ENCODE data around the gene LCE1C.

The LCE1C gene

GRCh38 chr1:152806576-152806975, at the start of gene LCE1C:
Gene LCE1C, minus strand, starts transcription at chr1:152806651. Its CDS starts 1,173 bp downstream, at chr1:152805478.
- H3K9me3 ChIP-seq (ENCODE audit: control insufficient read depth, insufficient read depth, low read length) = no peaks in the 10 kb centered on the region
- H3K36me3 ChIP-seq (ENCODE audit: insufficient read depth, low read length) = no peaks in the 10 kb centered on the region
- H3K4me1 ChIP-seq (ENCODE audit: insufficient read depth, low read length) = no peaks in the 10 kb centered on the region
- no peak within 1 kb of the TSS for H3K9ac ChIP-seq (ENCODE audit: low read depth, low read length)

- Histone ChIP-seq H3K36me3 (ENCODE audit: insufficient read depth, low read length) (no peaks in the 10 kb centered on the region), H3K9me3 (ENCODE audit: control insufficient read depth, insufficient read depth, low read length) (no peaks in the 10 kb centered on the region), H3K9ac (ENCODE audit: low read depth, low read length) (no peak overlapping the region), H3K4me1 (ENCODE audit: insufficient read depth, low read length) (no peaks in the 10 kb centered on the region)
Observed at GRCh38 chr1:152855661-152856060, 49.2 kb upstream of the LCE1C start.

- Histone ChIP-seq H3K9ac (ENCODE audit: low read depth, low read length) (no peak within 1 kb of the TSS), H3K9me3 (ENCODE audit: control insufficient read depth, insufficient read depth, low read length) (no peaks in the 10 kb centered on the region), H3K4me1 (ENCODE audit: insufficient read depth, low read length) (no peaks in the 10 kb centered on the region), H3K36me3 (ENCODE audit: insufficient read depth, low read length) (no peaks in the 10 kb centered on the region)
Observed at GRCh38 chr1:152842556-152842955, 36.1 kb upstream of the LCE1C start, which contains the start of gene LCE6A. Gene LCE6A, plus strand, starts transcription at chr1:152842856. Its CDS starts 665 bp downstream, at chr1:152843521.

GRCh38 chr1:152836870-152837269, 30.4 kb upstream of the LCE1C start:
- Histone ChIP-seq H3K4me1 (ENCODE audit: insufficient read depth, low read length) (no peaks in the 10 kb centered on the region), H3K9me3 (ENCODE audit: control insufficient read depth, insufficient read depth, low read length) (no peaks in the 10 kb centered on the region), H3K36me3 (ENCODE audit: insufficient read depth, low read length) (no peaks in the 10 kb centered on the region), H3K9ac (ENCODE audit: low read depth, low read length) (no peak overlapping the region)

GRCh38 chr1:152827173-152827572, 20.7 kb upstream of the LCE1C start, which contains the start of gene LCE1A:
Gene LCE1A, plus strand, starts transcription at chr1:152827473. Its CDS starts 0 bp downstream, at chr1:152827473.
- Histone ChIP-seq H3K36me3 (ENCODE audit: insufficient read depth, low read length) (no peaks in the 10 kb centered on the region), H3K4me1 (ENCODE audit: insufficient read depth, low read length) (no peaks in the 10 kb centered on the region), H3K9ac (ENCODE audit: low read depth, low read length) (no peak within 1 kb of the TSS), H3K9me3 (ENCODE audit: control insufficient read depth, insufficient read depth, low read length) (no peaks in the 10 kb centered on the region)

- no peaks in the 10 kb centered on the region for H3K36me3 ChIP-seq (ENCODE audit: insufficient read depth, low read length)
- H3K9me3 ChIP-seq (ENCODE audit: control insufficient read depth, insufficient read depth, low read length) = no peaks in the 10 kb centered on the region
- no peak overlapping the region for H3K9ac ChIP-seq (ENCODE audit: low read depth, low read length)
- no peaks in the 10 kb centered on the region for H3K4me1 ChIP-seq (ENCODE audit: insufficient read depth, low read length)
Observed at GRCh38 chr1:152824964-152825363, 18.5 kb upstream of the LCE1C start.

- Histone ChIP-seq H3K4me1 (ENCODE audit: insufficient read depth, low read length) (no peaks in the 10 kb centered on the region), H3K9me3 (ENCODE audit: control insufficient read depth, insufficient read depth, low read length) (no peaks in the 10 kb centered on the region), H3K9ac (ENCODE audit: low read depth, low read length) (no peak overlapping the region), H3K36me3 (ENCODE audit: insufficient read depth, low read length) (no peaks in the 10 kb centered on the region)
Observed at GRCh38 chr1:152823294-152823693, 16.8 kb upstream of the LCE1C start.

- Histone ChIP-seq H3K4me1 (ENCODE audit: insufficient read depth, low read length) (no peaks in the 10 kb centered on the region), H3K9me3 (ENCODE audit: control insufficient read depth, insufficient read depth, low read length) (no peaks in the 10 kb centered on the region), H3K9ac (ENCODE audit: low read depth, low read length) (no peak overlapping the region), H3K36me3 (ENCODE audit: insufficient read depth, low read length) (no peaks in the 10 kb centered on the region)
Observed at GRCh38 chr1:152817309-152817708, 10.9 kb upstream of the LCE1C start.

GRCh38 chr1:152811671-152812070, 5.2 kb upstream of the LCE1C start, which contains the start of gene LCE1B:
Gene LCE1B, plus strand, starts transcription at chr1:152811971. Its CDS starts 476 bp downstream, at chr1:152812447.
- Histone ChIP-seq H3K36me3 (ENCODE audit: insufficient read depth, low read length) (no peaks in the 10 kb centered on the region), H3K9me3 (ENCODE audit: control insufficient read depth, insufficient read depth, low read length) (no peaks in the 10 kb centered on the region), H3K9ac (ENCODE audit: low read depth, low read length) (no peak within 1 kb of the TSS), H3K4me1 (ENCODE audit: insufficient read depth, low read length) (no peaks in the 10 kb centered on the region)

GRCh38 chr1:152811050-152811449, 4.6 kb upstream of the LCE1C start:
- H3K9ac ChIP-seq (ENCODE audit: low read depth, low read length) = no peak overlapping the region
- H3K4me1 ChIP-seq (ENCODE audit: insufficient read depth, low read length) = no peaks in the 10 kb centered on the region
- H3K36me3 ChIP-seq (ENCODE audit: insufficient read depth, low read length) = no peaks in the 10 kb centered on the region
- no peaks in the 10 kb centered on the region for H3K9me3 ChIP-seq (ENCODE audit: control insufficient read depth, insufficient read depth, low read length)

GRCh38 chr1:152801333-152801732, 5.1 kb downstream of the LCE1C start:
- Histone ChIP-seq H3K9me3 (ENCODE audit: control insufficient read depth, insufficient read depth, low read length) (no peaks in the 10 kb centered on the region), H3K9ac (ENCODE audit: low read depth, low read length) (no peak overlapping the region), H3K4me1 (ENCODE audit: insufficient read depth, low read length) (no peaks in the 10 kb centered on the region), H3K36me3 (ENCODE audit: insufficient read depth, low read length) (no peaks in the 10 kb centered on the region)

GRCh38 chr1:152796421-152796820, 10.0 kb downstream of the LCE1C start, which contains the start of gene LCE1D:
Gene LCE1D, plus strand, starts transcription at chr1:152796721. Its CDS starts 1,074 bp downstream, at chr1:152797795.
- no peaks in the 10 kb centered on the region for H3K9me3 ChIP-seq (ENCODE audit: control insufficient read depth, insufficient read depth, low read length)
- no peaks in the 10 kb centered on the region for H3K4me1 ChIP-seq (ENCODE audit: insufficient read depth, low read length)
- H3K9ac ChIP-seq (ENCODE audit: low read depth, low read length) = no peak within 1 kb of the TSS
- H3K36me3 ChIP-seq (ENCODE audit: insufficient read depth, low read length) = no peaks in the 10 kb centered on the region

GRCh38 chr1:152795686-152796085, 10.8 kb downstream of the LCE1C start:
- H3K4me1 ChIP-seq (ENCODE audit: insufficient read depth, low read length) = no peaks in the 10 kb centered on the region
- H3K36me3 ChIP-seq (ENCODE audit: insufficient read depth, low read length) = no peaks in the 10 kb centered on the region
- H3K9me3 ChIP-seq (ENCODE audit: control insufficient read depth, insufficient read depth, low read length) = no peaks in the 10 kb centered on the region
- no peak overlapping the region for H3K9ac ChIP-seq (ENCODE audit: low read depth, low read length)

GRCh38 chr1:152786077-152786476, 20.4 kb downstream of the LCE1C start, which contains the start of gene LCE1E:
Gene LCE1E, plus strand, starts transcription at chr1:152786257. Its CDS starts 1,043 bp downstream, at chr1:152787300.
- Histone ChIP-seq H3K9me3 (ENCODE audit: control insufficient read depth, insufficient read depth, low read length) (no peaks in the 10 kb centered on the region), H3K4me1 (ENCODE audit: insufficient read depth, low read length) (peaks cover 8% of the 10 kb centered on the region; the same call in 1 of the 2 replicates), H3K9ac (ENCODE audit: low read depth, low read length) (no peak within 1 kb of the TSS), H3K36me3 (ENCODE audit: insufficient read depth, low read length) (no peaks in the 10 kb centered on the region)

GRCh38 chr1:152783095-152783494, 23.4 kb downstream of the LCE1C start:
- no peaks in the 10 kb centered on the region for H3K36me3 ChIP-seq (ENCODE audit: insufficient read depth, low read length)
- no peaks in the 10 kb centered on the region for H3K9me3 ChIP-seq (ENCODE audit: control insufficient read depth, insufficient read depth, low read length)
- no peak overlapping the region for H3K9ac ChIP-seq (ENCODE audit: low read depth, low read length)
- H3K4me1 ChIP-seq (ENCODE audit: insufficient read depth, low read length) = peaks cover 8% of the 10 kb centered on the region; the same call in 1 of the 2 replicates

Measured in ES-I3 (cell line).